ENCODE data around the gene MAPK9. TPM values are rescaled to one million over a fixed set of nuclear protein-coding genes. Genes with fewer than 3 reads are reported as not detected.

MAPK9 gene
- total RNA-seq, 1 experiment from 2014 or later = 38.6 TPM

GRCh38 chr5:180251141-180251540 lies 40.7 kb downstream of the MAPK9 start:
- H3K79me2 ChIP-seq (ENCODE audit: insufficient read depth, low read length) = no peaks in the 10 kb centered on the region
- H3K9ac ChIP-seq (ENCODE audit: extremely low read depth, insufficient read length, low read length) = no peak overlapping the region
- H3T11ph ChIP-seq (ENCODE audit: low read length) = no peak overlapping the region
- no peak overlapping the region for H2BK12ac ChIP-seq (ENCODE audit: insufficient read length, low read depth, low read length)
- Mint-ChIP-seq H3K4me3 (no peak overlapping the region), H3K4me1 (no peaks in the 10 kb centered on the region), H3K27ac (no peak overlapping the region), H3K9me3 (peaks cover 57 to 60% of the 10 kb centered on the region in 2 experiments), H3K36me3 (ENCODE audit: insufficient read depth in 1 of 3, low read depth in 3 of 3) (peaks cover 90 to 96% (median 91%) of the 10 kb centered on the region in 3 experiments), H3K27me3 (ENCODE audit: low read depth) (peaks cover 6% of the 10 kb centered on the region)
- H3K79me1 ChIP-seq (ENCODE audit: insufficient read depth, low read depth, low read length, poor library complexity, severe bottlenecking) = no peaks in the 10 kb centered on the region
- no peak overlapping the region for H3K4ac ChIP-seq (ENCODE audit: low read depth, low read length)
- no peaks in the 10 kb centered on the region for H3K27me3 ChIP-seq (ENCODE audit: insufficient read depth, low read length)
- H3K14ac ChIP-seq (ENCODE audit: insufficient read depth, low read length) = no peak overlapping the region
- no peak overlapping the region for H3K23ac ChIP-seq (ENCODE audit: insufficient read length, low read depth, low read length)
- H2BK120ac ChIP-seq (ENCODE audit: low read depth, low read length, poor library complexity, severe bottlenecking) = no peak overlapping the region
- TF ChIP-seq CTCF (conservative IDR thresholded peaks at IDR 0.05) = no peak
- H2AK5ac ChIP-seq (ENCODE audit: insufficient read length, low read length) = no peak overlapping the region
- H3K4me2 ChIP-seq (ENCODE audit: insufficient read depth, insufficient read length, low read length) = no peak overlapping the region
- H2BK15ac ChIP-seq (ENCODE audit: low read depth, low read length) = no peak overlapping the region
- no peak overlapping the region for H2AFZ ChIP-seq (ENCODE audit: low read length)
- no peak overlapping the region for H4K5ac ChIP-seq (ENCODE audit: insufficient read length, low read depth, low read length)
- no peak overlapping the region for H4K8ac ChIP-seq (replicated peaks; ENCODE audit: insufficient read length, low read depth, low read length)
- H3K4me1 ChIP-seq (ENCODE audit: insufficient read depth, low read length) = no peaks in the 10 kb centered on the region
- H3K27ac ChIP-seq (ENCODE audit: insufficient read length, low read depth, low read length) = no peak overlapping the region
- no peak overlapping the region for H2BK20ac ChIP-seq (ENCODE audit: low read depth, low read length, poor library complexity, severe bottlenecking)
- no peaks in the 10 kb centered on the region for H4K20me1 ChIP-seq (ENCODE audit: control insufficient read depth, insufficient read depth, insufficient read length)
- H3K23me2 ChIP-seq (ENCODE audit: insufficient read length, low read depth, low read length, poor library complexity, severe bottlenecking) = no peaks in the 10 kb centered on the region
- H3K18ac ChIP-seq (ENCODE audit: insufficient read length, low read depth, low read length) = no peak overlapping the region
- peaks cover 45% of the 10 kb centered on the region for H3K9me3 ChIP-seq (ENCODE audit: control insufficient read depth, low read depth, low read length)
- no peak overlapping the region for H4K91ac ChIP-seq (ENCODE audit: insufficient read length, low read depth, low read length)
- no peak overlapping the region for H3K56ac ChIP-seq (ENCODE audit: insufficient read length, low read depth, low read length)
- DNase-seq = no peak
- no CpG with 5 or more reads among the region's 9 CpGs for WGBS (ENCODE audit: extremely low coverage, insufficient read length, low lambda C conversion rate)
- H2BK5ac ChIP-seq (ENCODE audit: insufficient read length, low read length) = no peak overlapping the region

All from H9 (cell line).